GM15510 (cell line): ENCODE data around the gene CTTNBP2.

ENCODE experiments used
- POLR2A ChIP-seq: IDR thresholded peaks from 3 replicates; pipeline ENCODE4 v1.6.1; 2011; ENCODE audit warnings: borderline replicate concordance; ENCODE audit not compliant: insufficient read length; ENCODE audit errors: extremely low read depth

CTTNBP2 gene

DNA sequence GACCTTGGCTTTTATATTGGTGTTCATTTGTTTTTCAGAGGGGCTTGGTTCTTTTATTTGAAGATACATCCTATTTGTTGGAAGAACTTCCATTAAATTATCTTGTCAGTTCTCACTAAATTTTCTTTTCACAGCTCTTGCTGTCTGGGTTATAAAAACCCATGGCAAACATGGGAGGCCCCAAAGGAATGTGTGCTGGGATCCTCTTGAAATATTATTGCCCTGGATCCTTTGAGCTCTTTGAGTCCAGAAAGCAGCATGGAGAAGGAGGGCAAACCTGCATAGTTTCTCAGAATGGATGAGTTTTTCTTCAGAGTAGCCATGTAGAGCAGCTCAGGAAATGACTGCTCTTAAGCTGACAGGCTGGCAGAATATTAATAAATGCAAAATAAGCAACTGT, 187.4 kb downstream of the CTTNBP2 start:
- TF ChIP-seq POLR2A, result no peak

- TF ChIP-seq POLR2A, result no peak
Observed at GRCh38 chr7:117683430-117684175, 189.6 kb downstream of the CTTNBP2 start.

GRCh38 chr7:117682681-117683385, 190.4 kb downstream of the CTTNBP2 start:
- TF ChIP-seq POLR2A, result no peak

DNA sequence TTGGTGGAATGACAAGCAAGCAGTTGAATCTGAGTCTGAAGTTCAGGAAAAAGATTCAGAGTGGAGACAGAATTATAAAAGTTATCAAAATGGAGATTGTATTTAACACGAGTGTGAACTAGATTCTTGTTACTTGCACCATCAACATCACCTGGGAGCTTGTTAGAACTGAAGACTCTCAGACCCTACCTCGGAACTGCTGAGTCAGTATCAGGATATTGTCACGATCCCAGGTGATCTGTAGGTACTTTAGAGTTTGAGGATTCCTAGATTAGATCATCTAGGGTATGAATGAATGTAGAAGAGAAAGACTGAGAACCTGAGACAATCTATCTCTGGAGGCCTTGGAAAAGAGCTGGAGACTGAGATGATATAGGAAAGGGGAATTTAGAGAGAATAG, 194.1 kb downstream of the CTTNBP2 start:
- no peak for TF ChIP-seq POLR2A

DNA sequence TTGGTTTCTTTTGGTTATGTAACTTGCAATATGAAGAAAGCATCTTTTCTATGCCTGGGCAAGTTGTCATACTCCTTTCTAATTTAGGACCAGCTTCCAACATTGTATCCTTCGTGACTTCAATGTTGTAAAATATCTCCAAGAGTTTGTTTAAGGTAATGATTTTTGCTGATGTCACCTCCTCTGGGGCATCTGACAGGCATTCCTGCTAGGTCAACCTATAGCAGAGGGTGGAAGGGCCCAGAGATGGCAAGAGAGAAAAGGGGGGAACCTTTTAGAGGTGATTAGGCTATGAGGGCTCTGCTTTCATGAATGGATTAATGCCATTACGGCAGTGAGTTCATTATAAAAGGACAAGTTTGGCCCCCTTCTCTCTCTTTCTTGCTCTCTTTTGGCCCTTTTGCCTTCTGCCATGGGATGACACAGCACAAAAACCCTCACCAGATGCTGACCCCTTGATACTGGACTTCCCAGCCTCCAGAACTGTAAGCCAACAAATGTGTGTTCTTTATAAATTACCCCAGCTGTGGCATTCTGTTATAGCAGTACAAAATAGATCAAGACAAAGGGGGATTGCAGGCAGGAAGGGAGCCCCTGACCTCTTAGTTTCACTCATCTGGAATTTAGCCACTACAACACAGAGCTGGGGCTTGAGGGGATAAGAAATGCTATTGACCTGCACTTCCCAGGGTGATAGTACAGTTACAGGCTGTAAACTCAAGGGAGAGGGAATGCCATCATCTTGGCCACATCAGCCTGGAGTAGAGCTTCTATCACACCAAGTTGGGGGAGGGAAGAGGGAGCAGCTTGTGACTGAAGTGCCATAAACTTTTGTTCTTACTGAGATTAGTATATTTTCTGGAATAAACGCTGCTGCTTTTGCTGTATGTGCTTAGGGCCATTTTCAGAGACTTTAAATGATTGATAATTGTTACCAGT, 197.5 kb downstream of the CTTNBP2 start:
- no peak for TF ChIP-seq POLR2A

DNA sequence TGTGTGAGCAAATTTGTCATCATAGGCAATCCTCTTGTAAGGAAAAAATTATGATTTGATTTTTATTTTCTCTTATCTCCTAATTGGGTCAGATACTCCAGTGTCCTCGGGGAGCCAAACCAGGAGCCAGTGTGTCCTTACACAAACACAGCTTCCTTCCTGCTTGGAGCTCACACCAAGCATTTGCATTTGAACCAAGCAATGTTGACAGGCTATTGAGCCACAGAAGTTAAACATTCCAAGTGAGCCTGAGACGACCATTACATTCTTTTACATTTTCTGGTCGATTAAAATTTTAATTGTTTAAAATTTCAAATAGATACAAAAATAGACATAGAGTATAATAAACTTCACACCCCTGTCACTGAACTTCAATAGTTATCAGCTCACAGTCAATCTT, 198.6 kb downstream of the CTTNBP2 start:
- no peak for TF ChIP-seq POLR2A

GRCh38 chr7:117673839-117674238, 199.4 kb downstream of the CTTNBP2 start:
- no peak for TF ChIP-seq POLR2A

DNA sequence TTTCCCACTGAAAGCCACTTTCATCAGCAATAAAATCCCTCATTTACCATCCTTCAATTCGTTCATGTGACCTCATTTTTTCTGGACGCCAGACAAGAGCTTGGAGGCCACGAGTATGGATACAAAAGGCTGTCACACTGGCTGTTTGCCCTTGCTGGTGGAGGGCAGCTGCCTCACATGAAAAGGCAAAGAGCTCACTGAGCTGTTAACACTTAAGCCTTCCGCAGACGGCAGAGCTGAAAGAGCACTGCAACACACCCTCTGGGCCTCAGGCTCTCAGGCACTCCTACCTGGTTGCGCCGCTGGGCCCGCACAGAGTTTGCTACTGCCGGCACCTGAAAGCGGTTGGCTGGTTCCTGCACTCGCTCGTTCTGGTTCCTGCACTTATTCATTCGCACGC, 199.9 kb downstream of the CTTNBP2 start:
- TF ChIP-seq POLR2A, result no peak

DNA sequence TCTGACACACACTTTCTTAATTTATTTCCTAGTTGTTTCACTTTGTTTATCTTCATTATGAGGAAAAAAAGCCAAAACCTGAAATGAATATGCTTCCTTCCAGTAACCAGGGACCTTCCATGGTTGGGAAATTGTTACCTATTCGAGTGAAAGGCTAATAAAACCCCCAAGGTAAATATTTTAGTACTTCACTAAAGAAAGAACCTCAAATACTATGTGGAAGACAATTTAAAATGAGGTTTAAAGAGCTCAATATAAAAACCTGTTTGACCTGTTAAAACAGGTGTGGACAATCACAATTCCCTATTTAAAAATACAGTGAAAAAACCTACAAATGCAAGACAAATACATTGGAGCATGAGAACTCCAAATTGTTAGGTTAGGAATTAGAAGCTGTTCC, 200.8 kb downstream of the CTTNBP2 start:
- no peak for TF ChIP-seq POLR2A

GRCh38 chr7:117669818-117670217, 203.4 kb downstream of the CTTNBP2 start:
- TF ChIP-seq POLR2A, result no peak

- no peak for TF ChIP-seq POLR2A
Observed at GRCh38 chr7:117667456-117667855, 205.8 kb downstream of the CTTNBP2 start.

DNA sequence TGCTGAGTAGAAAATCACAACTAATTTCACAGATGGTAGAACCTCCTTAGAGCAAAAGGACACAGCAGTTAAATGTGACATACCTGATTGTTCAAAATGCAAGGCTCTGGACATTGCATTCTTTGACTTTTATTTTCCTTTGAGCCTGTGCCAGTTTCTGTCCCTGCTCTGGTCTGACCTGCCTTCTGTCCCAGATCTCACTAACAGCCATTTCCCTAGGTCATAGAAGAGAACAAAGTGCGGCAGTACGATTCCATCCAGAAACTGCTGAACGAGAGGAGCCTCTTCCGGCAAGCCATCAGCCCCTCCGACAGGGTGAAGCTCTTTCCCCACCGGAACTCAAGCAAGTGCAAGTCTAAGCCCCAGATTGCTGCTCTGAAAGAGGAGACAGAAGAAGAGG, 206.6 kb downstream of the CTTNBP2 start:
- TF ChIP-seq POLR2A, result no peak

- TF ChIP-seq POLR2A, result no peak
Observed at GRCh38 chr7:117666031-117666430, 207.2 kb downstream of the CTTNBP2 start.

DNA sequence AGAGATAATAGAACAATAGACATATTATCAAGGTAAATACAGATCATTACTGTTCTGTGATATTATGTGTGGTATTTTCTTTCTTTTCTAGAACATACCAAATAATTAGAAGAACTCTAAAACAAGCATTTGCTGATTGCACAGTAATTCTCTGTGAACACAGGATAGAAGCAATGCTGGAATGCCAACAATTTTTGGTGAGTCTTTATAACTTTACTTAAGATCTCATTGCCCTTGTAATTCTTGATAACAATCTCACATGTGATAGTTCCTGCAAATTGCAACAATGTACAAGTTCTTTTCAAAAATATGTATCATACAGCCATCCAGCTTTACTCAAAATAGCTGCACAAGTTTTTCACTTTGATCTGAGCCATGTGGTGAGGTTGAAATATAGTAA, 207.9 kb downstream of the CTTNBP2 start:
- no peak for TF ChIP-seq POLR2A

DNA sequence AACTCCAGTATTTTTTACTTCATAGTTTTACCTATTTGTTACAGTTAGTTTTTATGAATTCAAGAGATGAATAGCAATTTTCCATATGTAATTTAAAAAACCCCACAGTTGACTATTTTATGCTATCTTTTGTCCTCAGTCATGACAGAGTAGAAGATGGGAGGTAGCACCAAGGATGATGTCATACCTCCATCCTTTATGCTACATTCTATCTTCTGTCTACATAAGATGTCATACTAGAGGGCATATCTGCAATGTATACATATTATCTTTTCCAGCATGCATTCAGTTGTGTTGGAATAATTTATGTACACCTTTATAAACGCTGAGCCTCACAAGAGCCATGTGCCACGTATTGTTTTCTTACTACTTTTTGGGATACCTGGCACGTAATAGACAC, 209.2 kb downstream of the CTTNBP2 start:
- TF ChIP-seq POLR2A, result no peak

DNA sequence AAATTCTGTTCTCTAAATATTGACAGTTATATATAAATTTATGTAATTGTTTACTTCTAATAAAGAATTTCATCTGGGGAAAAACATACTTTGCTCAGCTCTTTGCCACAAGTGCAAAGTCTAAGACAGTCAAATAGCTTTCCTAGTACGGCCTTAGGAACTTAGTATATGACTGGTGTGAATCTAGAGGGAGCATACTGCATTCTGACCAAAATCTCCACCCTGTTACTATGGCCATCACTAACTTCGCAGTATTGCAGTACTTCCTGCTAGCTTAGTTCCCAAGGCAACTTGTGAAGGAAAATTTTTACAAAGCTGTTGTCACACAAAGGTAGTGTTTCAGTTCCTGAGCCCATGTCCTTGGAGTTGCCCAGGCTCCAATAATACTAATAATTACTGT, 211.9 kb downstream of the CTTNBP2 start:
- no peak for TF ChIP-seq POLR2A
